GM18502 (cell line): ENCODE data around the gene KCNC2.

ENCODE experiments used
- ATAC-seq: cut with Tn5 transposase; IDR thresholded peaks from one replicate; pipeline ENCODE4 v1.9.1; 2021; ENCODE audit warnings: mild to moderate bottlenecking; ENCODE audit not compliant: unreplicated experiment, poor library complexity

KCNC2 gene

DNA sequence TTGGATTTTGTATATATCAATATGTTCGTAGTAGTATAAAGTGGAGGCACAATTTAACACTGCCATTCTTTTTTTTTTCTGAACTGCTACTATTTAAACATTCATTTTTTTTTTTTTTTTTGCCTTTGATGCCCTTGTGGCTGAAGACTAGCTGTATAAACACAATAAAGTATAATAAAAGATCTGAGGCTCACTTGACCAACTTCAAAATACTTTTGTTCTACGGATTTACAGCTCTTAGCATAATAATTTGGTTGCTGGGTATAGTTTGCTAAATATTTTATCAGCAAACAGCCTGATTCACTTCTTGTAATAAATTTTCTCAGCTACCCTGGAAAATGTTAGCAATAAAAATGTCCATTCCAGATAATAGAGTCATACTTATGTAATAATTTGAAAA is 128.3 kb downstream of the KCNC2 start:
- no peak for ATAC-seq

DNA sequence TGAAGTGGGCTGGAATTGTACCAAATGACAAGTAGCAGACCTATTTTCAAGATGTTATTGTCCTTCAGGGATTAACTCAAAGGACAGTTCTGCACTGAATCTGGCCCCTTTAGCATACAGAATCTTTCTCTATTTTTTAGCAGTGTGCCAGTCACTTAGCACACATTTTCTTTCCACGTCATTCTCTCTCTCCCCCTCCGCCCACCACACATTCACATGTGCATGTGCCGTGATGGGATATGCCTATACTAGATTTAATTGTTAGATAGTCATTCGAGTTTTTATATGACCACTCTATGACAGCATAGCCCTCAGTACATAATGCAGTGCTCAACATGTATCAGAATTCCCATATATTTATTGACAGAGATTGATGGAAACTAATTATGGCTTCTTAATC is 129.1 kb downstream of the KCNC2 start:
- ATAC-seq: no peak

DNA sequence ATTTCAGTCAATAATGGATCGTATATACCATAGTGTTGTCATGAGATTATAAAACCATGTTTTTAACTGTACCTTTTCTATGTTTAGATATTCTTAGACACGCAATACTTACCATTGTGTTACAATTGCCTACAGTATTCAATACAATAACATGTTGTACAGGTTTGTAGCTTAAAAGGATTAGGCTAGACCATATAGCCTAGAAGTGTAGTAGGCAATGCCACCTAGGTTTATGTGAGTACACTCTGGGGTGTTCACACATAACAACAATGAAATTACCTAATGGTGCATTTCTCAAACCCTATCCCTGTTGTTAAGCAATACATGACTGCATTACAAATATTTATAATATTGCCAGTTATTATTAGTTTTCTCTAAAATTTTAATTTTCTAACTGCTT is 144.2 kb downstream of the KCNC2 start:
- no peak for ATAC-seq

DNA sequence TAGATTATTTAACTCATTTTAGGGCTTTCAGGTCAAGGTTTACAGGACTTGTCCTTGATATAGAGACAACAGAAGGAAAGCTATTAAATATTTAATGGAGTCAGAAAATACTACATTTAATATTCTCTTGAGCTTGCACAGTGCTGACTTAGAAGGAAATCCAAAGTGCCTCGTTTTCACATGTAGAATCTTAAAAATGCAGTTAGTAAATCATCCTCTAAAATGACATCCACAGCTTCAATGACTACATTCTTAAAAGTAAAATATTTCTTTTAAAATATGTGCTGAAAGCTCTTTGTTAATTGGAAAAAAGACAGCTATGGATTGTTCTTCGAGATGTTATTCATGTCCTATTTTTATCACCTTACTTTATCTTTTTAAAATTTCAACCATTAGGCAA is 146.9 kb downstream of the KCNC2 start:
- no peak for ATAC-seq

DNA sequence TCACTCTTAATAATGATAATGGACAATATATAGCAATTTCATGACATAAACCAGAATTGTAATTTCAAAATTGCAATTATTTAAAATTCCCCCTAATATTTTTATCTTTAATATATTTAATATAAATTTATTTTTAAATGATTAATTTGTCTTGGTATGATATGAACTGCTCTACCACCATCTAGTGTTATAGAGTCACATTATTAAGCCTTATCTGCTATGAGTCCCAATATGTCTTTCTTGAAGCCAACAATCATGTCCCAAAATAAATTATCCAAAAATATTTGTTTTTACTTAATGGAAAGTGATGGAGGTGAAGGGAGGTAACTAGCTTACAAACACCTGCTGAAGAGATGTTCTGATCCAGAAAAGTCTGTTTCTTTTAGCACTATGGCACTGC is 151.4 kb downstream of the KCNC2 start:
- ATAC-seq: no peak

DNA sequence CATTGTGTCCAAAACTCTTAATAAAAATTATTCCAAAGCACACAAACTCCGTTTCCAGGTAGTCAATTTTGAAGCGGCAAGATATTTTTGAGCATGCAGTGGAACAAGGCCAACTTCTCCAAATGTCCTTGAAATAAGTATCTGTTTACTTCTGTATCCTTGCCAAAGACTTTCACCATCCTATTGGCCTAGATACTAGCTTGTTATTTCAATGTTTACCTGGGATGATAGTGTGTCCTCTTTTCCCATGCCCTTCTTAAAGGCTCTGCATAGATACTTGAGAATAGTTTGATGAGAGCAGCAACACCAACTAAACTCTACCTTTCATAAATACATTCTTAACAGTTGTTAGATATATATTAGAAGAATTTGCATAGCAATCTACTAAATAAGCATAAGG is 160.9 kb downstream of the KCNC2 start:
- ATAC-seq: no peak

DNA sequence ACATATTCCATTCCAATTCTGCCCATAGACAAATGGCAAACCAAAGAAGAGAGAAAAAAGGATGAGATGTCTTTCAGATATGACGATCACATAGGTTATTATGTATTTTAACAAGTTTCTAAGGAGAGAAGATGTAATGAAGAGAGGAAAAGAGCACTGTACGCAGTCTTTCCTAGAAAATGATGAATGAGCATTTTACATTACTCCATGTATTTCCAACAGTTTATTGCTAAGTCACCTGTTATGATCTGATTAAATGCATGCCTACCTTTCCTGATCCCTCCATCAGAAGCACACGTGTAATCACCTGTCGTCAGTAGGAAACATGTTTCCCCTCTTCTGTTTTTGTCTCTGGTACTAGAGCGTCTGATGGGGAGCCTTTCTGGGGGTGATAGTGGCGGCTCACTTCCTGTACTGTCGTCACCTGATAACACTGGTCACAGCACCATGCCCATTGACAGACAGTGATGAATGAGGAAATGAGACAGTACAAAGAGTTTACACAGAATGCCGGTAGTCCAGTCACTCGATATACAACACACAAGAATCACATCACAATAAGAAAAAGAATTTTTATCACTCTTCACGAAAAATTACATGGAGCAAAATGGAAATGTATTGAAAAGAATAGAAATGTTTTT is 161.6 kb downstream of the KCNC2 start:
- ATAC-seq: no peak

DNA sequence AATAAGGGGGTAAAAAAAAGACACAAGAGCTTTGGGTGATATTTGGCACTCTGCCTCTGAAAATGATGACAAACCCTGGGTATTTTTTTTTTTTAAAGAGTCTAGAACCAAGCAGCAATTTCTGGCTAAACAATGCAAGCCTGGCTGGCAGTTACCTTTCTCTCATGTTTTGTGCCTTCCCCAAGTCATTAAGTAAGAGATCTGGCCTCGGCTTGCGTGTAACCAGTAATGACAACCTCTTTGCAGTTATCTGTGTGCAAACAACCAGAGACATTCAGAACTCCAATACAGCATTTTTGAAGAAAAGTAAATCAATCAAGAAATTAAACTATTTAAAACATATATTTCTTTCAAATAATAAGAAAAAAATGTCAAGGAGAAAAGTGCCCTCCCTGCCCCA is 167.5 kb downstream of the KCNC2 start:
- no peak for ATAC-seq

DNA sequence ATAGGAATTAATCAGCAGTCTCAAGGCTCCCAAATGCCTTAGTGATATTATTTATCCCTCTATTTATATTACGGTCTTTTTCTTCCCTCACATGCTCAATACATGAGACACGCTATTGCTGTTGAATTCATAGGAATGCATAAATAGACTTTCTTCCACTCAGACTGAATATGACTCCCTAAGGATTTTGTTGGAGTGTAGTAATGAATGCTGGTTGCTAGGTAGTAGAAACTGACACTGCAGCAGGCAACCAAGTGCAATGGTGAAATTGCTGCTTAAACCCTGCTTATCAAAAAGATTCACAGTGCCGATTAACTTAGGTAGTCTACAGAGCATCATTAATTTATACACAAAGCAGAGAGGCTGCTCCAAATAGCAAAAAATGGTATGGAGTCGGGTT is 168.2 kb downstream of the KCNC2 start:
- no peak for ATAC-seq

DNA sequence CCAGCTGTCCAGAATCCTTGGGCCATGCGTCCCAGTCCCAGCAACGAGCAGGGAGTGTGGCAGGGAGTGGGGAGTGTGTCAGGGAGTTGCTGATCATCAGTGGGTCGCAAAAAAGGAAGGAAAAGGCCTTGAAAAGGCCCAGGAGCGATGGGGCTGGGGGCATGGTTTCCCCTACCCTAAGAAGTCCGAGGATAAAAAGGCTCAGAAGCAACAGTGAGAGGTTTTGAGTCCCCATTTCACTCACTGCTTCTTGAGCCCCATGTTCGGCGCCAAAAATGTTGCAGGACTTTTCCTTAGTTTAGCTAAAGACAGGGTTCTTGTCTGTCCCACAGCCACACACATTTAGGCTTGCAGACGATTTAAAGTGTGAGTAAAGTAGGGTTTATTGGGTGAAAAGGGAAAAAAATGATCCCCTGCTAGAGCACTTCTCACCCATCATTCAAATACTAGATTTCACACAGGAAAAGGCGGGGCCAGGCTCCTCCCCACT is 189.5 kb downstream of the KCNC2 start:
- no peak for ATAC-seq

DNA sequence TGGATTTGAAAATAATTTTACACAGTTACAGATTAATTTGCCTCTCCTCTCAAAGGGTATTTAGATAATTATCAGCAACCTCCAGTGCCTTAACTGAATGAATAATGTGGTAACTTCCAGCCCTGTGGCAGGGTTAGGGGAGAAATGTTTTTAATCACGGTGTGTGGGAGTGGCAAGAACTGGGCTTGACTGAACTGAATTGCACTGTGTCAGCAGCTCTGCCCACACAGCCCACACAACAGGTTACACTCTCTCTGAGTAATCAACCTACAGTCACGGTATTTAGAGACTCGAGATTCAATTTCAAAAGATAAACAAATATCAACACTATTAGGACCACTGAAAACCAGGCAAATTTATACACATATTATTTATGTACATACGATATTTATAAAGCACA is 198.5 kb downstream of the KCNC2 start:
- no peak for ATAC-seq

DNA sequence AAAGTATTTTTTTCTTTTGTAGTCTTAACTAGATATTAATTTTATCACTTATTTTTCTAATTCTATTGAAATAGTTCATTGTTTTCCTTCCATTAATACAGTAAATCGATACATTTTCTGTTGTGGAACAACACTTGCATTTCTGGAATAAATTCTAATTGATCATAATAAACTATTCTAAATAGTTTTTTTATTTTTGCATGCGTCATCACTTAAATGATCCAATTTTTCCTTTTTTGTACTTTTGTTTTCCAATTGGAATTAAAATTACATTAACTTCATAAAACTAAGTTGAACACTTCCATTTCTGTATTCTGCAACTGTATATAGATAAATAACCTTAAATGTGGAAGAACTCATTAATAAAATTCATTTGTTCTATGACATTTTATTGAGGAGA is 202.5 kb downstream of the KCNC2 start:
- no peak for ATAC-seq

DNA sequence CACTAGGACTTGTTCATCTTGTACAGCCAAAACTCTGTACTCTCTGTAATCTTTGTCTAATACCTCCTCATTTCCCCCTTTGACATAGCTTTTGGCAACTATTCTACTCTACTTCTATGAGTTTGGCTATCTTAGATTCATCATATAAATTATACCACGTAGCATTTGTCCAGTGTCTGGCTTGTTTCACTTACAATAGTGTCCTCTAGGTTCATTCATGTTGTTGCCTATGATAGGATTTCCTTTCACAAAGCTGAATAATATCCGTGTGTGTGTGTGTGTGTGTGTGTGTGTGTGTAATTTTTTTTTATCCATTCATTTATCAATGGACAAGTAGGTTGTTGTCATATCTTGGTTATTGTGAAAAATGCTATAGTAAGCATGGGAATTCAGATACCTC is 209.5 kb downstream of the KCNC2 start:
- no peak for ATAC-seq

DNA sequence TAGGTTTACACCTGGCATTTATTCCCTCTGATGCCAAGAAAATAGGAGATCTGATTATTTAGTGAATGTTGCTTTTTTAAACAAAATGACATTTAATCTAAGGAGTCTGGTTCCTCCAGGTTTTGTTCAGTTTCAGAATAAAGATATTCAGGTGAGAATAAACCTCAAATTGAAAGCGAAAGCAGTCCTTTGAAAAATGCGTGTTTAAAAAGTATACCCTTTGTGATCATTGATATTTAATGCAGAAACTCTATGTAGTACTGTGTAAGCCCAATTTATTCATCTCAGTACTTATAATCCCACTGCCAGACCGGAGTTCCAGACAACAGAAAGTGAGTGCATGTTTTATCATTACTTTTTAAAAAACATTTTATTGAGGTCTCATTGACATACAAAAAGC is 210.2 kb downstream of the KCNC2 start:
- ATAC-seq: no peak
